ENCODE data around the gene ME3.

ME3 gene

DNA sequence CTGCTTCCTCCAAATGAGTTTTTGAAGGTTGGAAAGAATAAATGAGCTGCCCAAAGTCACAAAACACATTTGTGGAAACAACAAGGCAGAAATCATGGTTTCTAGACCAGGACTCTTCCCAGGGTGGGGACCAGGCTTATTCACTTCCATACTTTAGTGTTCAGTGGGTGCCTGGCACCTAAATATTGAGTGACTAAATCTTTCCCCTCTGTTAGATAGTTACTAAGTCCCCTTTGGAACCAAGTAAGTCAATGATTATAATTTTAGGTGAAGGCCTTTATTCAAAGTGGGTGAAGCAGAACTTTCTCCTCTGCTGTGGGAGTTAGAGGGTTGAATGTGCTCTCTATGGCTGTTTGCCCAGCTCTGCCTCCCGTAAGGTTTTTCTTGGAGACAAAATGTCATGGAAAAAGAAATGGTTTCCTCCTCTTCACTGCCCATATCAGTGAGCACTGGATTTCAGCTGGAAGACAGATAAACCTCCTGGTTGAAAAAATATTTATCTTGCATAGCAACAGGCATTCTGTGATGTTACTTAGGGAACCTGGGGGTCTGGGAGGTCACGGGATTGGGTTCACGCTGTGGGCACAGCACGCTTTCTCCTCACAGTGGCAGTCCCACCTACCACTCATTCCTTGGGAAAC, 179.9 kb downstream of the ME3 start:
- DNase-seq: no peak

DNA sequence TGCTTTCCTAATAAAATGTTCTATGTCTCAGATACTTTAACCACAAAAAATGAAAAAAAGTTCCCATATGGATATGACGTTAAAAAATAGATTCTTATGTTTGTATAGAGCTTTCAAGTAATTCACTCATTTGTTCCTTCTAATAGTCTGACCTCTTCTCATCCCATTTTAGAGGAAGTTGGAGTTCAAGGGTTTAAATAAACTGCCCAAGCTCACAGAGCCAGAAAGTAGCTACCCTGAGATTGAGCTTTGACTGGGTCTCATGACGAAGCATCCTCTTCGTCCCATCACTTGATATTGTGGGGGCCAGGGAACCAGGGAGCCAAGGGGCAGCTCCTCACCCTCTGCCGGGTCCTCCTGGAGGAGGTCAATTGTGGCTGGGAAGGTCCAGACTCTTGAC, 181.4 kb downstream of the ME3 start:
- no peak for DNase-seq

DNA sequence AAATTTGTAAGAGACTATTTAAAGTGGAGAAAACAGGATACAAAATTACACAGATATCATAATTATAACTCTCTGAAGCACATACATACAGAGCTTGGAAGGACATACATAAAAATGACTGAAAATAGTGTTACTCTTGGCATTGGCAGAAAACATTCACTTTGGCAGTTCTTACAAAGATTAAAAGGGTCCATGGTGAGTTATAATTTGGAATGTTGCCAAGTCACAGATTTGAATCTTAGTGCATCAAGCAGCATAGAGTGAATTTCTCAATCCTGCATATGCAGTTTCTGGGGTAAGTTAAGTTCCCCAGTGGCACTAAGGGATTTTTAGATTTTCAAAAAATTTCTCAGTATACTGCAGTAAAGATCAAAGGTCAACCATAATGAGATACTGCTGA, 181.8 kb downstream of the ME3 start:
- DNase-seq: no peak

DNA sequence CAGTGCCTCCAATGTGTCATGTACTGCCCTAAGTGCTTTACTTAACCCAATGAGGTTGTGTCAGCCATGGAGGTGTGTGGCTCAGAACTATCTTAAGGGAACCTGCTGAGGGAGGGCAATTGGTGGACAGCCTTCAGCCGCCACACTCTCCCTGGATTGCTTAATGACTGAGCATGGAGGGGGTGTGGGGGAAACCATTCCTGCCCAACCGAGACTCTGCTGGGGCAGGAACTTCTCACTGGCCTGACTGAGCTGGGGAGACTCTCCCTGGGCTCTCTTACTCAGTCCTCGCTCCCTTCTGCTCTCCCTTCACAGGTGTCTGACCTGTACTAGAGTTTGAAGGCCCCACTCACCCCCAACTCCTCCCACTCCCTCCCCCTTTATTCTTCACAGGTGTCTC, 183.0 kb downstream of the ME3 start:
- DNase-seq: no peak

DNA sequence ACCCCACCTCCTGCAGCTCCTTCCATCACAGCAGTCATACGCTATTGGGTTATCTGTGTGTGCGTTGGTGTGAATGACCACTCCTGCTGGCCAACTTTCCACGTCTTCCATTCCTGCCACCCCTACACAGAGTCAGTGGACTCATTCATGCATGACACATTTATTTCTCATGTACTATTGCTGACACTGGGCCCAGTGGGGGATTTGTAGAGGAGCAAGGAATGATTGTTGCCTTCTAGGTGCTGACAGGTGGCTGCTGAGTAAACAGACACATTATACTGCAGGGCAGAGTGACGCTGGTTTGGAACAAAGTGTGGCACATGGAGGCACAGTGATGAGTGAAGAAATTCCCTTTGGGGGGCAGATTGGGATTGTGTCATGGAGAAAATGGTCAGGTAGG, 183.9 kb downstream of the ME3 start:
- no peak for DNase-seq

DNA sequence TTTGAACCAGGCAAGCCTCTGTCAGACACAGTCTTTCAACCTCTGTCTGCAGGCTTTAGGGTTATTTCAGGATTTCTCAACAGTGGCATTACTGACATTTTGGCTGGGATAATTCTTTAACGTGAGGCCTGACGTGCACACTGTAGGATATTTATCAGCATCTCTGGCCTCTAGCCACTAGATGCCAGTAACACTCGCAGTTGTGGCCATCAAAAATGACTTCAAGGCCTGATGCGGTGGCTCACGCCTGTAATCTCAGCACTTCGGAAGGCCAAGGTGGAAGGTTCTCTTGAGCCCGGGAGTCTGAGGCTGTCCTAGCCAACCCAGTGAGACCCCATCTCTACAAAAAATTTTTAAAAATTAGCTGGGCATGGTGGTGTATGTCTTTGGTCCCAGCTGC, 184.7 kb downstream of the ME3 start:
- DNase-seq: no peak

DNA sequence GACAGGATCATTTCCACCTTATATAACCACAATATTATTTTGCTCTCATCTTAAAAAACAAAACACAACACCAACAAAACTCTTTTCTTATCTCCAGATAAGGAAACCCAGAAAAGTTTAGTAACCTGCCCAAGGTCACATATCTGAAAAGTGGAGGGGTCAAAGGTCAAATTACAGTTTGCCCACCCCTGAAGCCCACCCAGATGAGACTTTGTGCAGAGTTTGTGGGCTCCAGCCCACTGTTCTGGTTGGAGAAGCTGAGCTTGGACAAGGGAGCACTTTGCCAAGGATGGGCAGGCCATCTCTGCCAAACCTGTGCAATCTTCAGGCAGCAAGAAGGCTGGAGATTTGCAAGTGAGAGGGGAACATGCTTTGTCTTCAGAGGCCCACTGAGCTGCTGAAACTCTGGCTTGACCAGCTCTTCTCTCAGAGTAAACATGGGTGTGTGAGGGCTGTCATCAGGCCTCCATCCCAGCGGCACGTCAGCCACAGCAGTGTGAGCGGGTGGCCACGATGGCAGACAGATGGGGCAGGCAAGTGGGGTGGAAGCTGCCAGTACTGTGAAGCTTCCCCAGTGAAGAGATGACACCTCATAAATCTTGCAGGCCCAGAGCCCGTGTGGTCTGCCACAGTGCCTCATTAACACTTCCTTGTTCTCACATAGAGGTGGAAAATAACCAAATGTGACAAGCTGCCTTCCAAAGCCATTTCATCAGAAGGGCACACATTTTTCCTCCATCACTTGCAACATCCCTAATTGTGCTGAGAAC, 186.0 kb downstream of the ME3 start:
- peak in 22 of 58 donors; percentile 3 to 53 (median 16) for DNase-seq

DNA sequence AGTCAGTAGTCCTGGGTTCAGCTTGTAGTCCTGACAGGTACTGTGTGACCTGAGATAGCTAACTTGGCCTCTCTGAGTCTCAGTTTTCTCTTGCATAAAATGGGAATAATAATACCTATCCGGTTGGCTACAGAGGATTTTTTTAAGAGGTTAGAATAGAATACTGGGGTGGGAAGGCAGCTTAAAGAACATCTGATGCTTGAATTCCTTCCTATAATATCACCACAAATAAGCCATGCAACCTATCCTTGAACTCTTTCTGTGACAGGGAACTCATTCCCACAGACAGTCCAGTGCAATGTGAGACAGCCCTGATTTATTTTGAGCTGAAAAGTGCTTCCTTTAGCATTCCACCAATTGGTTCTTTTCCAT, 187.6 kb downstream of the ME3 start:
- DNase-seq: no peak

DNA sequence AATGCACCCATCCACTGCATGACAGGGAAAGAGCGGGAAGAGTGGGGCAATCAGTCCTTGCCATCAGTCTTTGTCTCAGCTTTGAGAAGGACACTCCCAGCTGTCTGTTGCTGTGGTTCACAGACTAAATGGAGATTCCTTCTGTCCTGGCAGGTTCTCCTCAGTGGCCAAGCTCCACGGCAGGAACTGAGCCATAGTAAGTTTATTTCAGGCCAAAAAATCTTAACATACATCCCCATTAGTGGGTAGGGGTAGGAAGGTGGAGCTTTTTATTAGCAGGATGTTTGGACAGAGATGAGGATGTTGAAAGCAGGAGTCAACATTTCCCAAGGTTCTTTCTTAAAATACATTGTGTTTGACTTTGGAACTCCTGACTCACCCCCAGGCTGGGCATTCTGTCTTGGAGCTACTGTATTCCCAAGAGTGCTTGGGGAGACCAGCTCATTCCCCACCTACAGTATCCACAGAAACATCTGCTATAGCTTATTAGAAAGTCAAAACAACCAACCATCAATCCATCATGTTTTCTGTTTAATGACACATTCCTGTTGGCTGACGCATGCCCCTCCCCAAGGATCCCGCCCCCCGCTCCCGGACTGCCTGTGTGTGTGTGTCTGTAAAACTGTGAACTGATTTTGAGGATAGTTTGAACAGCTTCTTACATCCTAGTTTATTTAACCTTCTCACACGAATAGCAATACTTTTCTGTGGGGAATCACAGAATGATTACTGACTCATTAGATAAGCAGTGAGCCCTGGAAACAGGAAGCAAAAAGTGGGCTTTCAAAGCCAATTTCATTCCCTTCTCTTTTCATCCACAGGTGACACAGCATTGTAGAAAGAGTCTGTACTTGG, 188.2 kb downstream of the ME3 start:
- peak in 2 of 58 donors; percentile 5 to 21 for DNase-seq

DNA sequence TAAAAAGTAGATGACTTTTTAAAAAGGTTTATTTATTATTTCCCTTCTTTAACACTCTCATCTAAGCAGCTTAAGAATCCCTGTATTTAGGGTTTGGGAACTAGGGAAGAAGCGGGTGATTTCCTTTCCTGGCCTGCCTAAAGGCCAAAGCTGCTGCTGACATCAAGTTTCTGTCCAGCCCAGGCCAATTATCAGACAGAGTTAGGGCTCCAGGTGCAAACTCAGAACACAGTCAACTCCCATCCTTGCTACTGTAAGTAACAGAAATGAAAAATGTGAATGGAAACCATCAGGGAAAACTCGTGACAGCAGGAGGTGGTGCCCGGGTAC, 188.8 kb downstream of the ME3 start:
- DNase-seq: no peak

DNA sequence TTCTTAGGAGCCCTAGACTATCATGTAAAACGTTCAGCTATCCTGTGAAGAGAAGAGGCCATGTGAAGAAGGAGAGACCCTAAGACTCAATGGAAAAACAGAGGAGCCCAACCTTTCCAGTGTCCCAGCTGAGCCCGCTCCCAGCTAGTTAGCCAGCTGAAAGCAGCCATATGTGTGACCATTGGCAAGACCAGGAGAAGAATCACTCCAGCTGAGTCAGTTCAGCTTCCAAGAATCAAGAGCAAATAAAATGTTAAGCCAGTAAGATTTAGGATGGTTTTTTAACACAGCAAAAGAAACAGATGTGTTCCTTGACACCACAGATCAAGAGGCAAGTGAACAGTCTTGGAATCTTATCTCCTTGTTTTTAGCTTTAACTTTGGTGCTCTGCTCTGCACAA, 189.7 kb downstream of the ME3 start:
- DNase-seq: peak in 1 of 58 donors; percentile 12

DNA sequence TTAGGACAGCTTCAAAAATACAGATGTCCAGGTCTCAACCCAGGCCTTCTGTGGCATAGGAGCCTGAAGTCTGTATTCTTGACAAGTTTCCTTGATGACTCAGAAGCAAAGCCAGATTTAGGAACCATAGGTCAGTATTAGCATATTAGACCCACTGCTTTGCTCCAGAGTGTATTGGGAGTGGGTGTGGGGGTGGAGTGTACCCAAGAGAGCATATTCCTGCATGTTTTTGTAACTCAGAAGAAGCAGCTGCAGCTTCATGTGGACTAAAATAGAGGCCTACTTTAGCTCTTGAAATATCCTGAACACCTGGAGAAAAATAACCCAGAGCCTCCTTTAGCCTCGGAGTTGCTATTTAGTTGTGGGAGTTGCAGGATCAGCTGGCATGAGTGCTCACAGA, 191.0 kb downstream of the ME3 start:
- DNase-seq: peak in 1 of 58 donors; percentile 1

DNA sequence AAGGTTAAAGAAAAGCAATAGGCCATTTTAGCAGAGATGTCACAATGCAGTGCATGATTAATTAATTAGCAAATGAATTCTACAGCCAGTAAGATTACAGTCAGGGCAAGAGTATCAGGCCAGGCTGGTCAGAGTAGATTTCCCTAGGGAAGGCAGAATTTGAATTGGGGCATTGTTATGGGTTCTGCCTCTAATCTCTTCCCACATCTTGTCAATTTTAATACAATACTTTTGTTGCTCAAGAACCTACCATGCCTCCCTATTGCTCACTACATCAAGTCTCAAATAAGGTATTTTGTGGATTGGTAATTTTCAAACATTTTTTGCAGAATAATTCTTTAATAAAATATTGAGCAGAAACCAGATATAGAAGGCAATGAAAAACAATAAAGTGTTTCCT, 194.1 kb downstream of the ME3 start:
- DNase-seq: no peak

DNA sequence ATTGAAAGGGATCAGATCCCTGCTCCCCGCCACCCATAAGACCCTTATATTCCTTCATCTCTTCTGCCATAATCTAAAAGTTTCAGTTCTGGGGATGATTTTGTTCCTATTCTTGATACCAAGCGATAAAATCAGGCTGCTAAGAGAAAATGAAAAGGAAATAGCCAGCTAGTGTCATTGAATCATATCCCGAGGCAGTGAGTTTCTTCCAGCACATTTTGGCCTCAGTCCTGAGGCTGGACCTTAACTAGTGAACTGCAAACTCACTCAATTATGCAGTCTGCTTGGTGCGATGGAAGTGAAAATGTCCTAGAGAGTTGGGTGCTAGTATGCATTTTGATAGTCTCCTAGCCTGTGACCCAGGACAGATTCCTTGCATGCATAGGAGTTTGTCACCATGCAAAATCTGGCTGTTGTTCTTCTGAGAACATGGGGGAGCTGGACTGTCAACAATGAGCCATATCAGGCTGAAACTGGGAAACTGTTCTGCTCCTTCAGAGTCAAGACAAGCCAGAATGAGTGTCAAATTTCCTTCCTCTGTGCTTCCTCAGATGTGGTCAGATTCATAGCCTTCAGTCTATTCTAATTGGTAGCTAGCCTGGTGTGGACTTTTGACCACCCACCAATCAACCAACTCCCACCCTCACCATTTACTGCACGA, 194.8 kb downstream of the ME3 start:
- DNase-seq: no peak

DNA sequence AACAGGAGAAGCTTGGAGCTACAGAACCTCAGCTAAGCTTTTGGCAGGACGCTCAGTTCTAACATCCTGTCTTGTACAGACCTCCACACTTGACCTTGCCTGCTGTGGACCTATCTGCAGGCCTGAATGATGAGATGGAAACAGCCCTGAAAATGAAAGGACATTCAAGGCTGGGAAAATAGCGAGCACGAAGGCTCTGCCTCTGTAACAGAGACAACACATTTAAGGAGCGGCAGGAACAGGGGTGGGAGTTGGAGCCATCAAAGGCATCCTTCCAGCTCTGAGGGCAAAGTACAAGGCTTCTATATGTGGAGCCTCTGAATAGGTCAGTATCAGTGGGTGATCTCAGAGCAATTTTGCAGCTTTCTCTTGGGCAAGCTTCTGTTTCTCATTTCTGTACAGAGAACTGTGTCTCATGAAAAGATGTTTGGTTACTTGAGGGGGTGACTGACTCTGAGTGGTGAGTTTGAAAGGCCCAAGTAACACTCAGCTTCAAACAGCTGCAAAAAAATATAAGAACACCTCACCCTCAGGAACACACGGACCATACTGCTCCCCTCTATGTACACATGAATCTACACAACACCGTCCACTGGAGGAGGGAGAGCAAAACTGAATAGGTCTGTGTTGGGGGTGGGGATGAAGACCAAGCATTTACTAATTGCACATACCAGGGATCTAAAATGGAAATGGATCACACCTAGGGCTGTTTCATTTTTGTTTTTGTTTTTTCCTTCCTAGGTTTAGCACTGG, 196.1 kb downstream of the ME3 start:
- no peak for DNase-seq

DNA sequence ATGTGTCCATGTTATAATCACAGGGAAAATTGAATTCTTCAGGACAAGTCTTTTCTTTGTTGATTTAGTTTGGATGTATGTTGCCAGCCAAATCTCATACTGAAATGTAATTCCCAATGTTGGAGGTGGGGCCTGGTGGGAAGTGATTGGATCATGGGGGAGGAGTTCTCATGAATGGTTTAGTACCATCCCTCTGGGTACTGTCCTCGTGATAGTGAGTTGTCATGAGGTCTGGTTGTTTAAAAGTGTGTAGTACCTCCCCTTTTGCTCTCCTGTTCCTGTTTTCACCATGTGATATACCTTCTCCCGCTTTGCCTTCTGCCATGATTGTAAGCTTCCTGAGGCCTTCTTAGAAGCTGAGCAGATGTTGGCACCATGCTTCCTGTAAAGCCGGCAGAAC, 197.4 kb downstream of the ME3 start:
- no peak for DNase-seq

DNA sequence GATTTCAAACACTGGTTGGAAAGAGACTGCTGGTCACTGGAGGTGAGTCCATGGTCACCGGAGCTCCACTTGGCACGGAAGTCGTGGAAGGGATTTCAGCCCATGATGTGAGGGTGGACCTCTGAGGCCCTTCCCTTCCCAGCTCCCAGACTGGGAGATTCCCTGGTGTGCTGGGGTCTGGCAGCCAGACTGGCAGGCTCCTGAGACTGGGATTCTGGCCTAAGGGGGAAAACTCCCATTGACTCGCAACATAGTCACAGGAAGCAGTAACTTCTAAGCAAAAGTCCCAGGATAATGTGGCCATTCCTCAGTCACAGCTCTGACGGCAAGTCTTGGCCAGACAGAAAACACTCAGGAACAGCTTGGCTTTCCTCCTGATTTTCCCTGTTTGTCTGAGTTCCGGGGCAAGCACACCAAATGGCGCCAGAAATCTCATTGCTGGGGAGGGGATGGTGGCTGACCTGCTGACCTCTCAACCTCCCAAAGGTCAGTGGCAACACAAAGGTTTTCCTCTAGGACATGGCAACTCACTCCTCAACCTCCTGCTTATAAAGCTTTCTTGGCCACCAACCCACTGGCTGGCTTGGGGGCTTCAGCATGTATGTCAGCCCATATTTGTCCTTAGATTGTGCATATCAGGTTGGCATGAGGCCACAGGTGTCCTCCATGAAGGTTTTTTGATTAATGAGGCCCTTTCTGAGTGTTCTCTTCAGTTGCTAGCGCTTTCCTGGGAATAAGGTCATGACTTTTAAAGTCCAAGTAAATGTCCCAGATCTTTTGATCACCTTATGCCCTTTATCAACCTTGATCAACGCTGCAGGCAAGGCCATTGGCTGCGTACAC, 198.2 kb downstream of the ME3 start:
- no peak for DNase-seq

DNA sequence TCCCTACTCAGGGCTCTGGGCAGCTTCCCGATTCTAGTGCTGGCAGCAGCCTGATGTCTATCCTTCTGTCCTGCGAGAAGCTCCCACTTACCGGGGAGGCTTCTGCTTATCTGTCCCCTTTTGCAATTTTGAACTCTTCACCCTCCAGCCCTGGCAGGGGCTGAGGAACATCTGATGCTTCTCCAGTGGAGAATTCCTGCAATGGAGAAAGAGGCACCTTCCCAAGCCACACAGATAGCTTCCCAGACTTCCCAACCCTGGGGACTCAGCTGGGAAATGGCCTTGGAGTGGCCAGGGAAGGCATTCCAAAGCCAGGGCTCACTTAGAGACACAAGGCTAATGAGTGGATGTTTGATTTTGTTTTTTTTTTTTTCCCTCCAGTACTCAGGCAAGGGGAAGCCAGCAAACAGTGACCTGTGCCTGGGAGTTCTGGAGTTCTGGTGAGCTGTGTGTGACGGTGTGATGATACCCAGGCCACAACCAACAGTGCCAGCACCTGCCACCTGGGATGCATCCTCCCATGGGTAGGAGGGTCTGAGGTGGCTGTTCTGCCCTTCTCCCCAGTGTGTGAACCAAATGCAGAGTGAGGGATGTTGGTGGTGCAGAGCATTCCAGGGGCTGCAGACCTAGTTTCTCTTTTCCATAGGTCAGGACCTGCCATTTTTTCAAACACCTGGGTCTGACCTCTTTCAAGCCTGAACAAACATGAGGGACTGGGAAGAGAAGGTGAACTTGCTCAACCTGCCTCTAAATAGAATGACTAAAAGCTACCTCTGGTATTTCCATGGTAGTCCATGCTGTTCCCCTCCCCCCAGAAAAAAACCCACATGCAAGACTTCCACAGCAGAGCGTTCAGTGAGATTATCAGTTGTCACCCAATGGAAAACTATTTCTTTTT, 202.7 kb downstream of the ME3 start:
- no peak for DNase-seq

DNA sequence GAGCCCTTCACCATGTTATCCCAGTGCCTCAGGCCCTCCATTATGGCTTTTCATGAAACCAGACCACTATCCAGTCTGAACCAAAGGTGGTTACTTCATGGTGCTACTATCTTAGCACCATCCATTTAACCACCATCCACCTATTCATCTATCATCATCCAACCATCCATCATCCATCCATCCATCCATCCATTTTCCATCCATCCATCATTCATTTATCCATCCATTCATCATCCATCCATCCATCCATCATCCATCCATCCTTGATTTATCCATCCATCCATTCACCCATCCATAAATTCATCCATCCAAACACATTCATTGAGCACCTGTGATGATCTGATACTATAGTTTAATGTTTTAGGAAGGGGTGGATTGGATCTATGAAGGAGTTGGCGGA, 204.2 kb downstream of the ME3 start:
- no peak for DNase-seq
